ENCODE measurements around the gene CCDC188. TPM values are rescaled to one million over a fixed set of nuclear protein-coding genes. Genes with fewer than 3 reads are reported as not detected.

Gene CCDC188
- total and polyA plus RNA-seq, 2 of the 4 experiments (the other 2 are of a cell fraction) = 0.10 TPM; not detected in 1

DNA sequence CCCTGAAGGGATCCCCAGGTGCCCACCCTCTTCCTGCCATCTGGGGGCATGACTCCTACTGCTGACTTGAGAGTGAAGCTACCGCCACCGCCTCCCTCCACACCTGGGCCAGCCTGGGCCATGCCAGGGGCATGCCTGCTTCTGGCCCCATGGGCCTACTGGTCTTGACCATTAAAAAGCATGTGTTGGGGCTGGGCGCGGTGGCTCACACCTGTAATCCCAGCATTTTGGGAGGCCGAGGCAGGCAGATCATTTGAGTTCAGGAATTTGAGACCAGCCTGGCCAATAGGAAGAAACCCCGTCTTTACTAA, 37.7 kb upstream of the CCDC188 start:
- ATAC-seq (ENCODE audit: low read depth) = no peak
- in situ Hi-C loops (cut with MboI; ENCODE audit: low sequenced_read_pairs) (no loop called here), dilution Hi-C loops (cut with HindIII; ENCODE audit: low sequenced_read_pairs, unreplicated experiment) (no loop called here), intact Hi-C loops (cut with micrococcal nuclease) (no loop called here)
- H3K18ac ChIP-seq (ENCODE audit: low read depth, low read length) = no peak overlapping the region
- no peaks in the 10 kb centered on the region for H3K9me3 ChIP-seq (ENCODE audit: control insufficient read depth, insufficient read depth, low read length)
- H4K8ac ChIP-seq (ENCODE audit: low read depth in 2 of 2, low read length in 2 of 2) = no peak overlapping the region
- ChIA-PET POLR2A (ENCODE audit: unreplicated experiment) (no interaction called here), CTCF (no interaction called here)
- BruUV-seq (replicated peaks) = no TSS peak
- no peak overlapping the region for H2BK5ac ChIP-seq (ENCODE audit: low read depth, low read length, poor library complexity, severe bottlenecking)
- no peak overlapping the region for H2BK15ac ChIP-seq (ENCODE audit: low read depth, low read length)
- no peaks in the 10 kb centered on the region for H3K79me1 ChIP-seq (ENCODE audit: low read depth in 1 of 2, low read length in 2 of 2)
- H4K5ac ChIP-seq (ENCODE audit: low read depth, low read length) = no peak overlapping the region
- WGBS, 2 experiments (ENCODE audit: extremely low coverage in 2 of 2, insufficient read length in 1 of 2) = 100% methylated on average over 2 of the region's 6 CpGs; no CpG with 5 or more reads in 1 of the 2 experiments
- no peak overlapping the region for H3K4me3 ChIP-seq (ENCODE audit: insufficient read depth, low read depth, low read length)
- no peak overlapping the region for H3K27ac ChIP-seq (ENCODE audit: insufficient read depth, low read length)
- H2BK120ac ChIP-seq (ENCODE audit: low read depth, low read length) = no peak overlapping the region
- no peak for DNase-seq
- no peaks in the 10 kb centered on the region for H4K20me1 ChIP-seq (ENCODE audit: insufficient read depth, low read length)
- H3K9ac ChIP-seq (ENCODE audit: low read depth, low read length) = no peak overlapping the region
- no peak overlapping the region for H3K56ac ChIP-seq (ENCODE audit: extremely low read depth, insufficient read depth, low read length)
- no peak overlapping the region for H2AFZ ChIP-seq (replicated peaks; ENCODE audit: low read length, poor library complexity)
- H3K4ac ChIP-seq (ENCODE audit: low read depth, low read length) = no peak overlapping the region
- no peak overlapping the region for H2AK5ac ChIP-seq (ENCODE audit: low read depth, low read length)
- no peak for TF ChIP-seq MAZ (IDR thresholded peaks at IDR 0.05; ENCODE audit: borderline replicate concordance, low read depth, low read length)
- no peak for TF ChIP-seq MXI1 (IDR thresholded peaks at IDR 0.05; ENCODE audit: borderline replicate concordance, low read depth, low read length)
- TF ChIP-seq NFE2L2 (IDR thresholded peaks at IDR 0.05; ENCODE audit: low read depth, low read length) = no peak
- no peak for TF ChIP-seq CHD1 (IDR thresholded peaks at IDR 0.05; ENCODE audit: low read depth, low read length)
- no peak for TF ChIP-seq RFX5 (IDR thresholded peaks at IDR 0.05; ENCODE audit: low read depth, low read length)
- TF ChIP-seq FOS (IDR thresholded peaks at IDR 0.05; ENCODE audit: low read depth, low read length) = no peak
- no peak for TF ChIP-seq CEBPB (IDR thresholded peaks at IDR 0.05; ENCODE audit: low read depth, low read length)
- TF ChIP-seq, protein P1, sequence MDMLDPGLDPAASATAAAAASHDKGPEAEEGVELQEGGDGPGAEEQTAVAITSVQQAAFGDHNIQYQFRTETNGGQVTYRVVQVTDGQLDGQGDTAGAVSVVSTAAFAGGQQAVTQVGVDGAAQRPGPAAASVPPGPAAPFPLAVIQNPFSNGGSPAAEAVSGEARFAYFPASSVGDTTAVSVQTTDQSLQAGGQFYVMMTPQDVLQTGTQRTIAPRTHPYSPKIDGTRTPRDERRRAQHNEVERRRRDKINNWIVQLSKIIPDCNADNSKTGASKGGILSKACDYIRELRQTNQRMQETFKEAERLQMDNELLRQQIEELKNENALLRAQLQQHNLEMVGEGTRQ (IDR thresholded peaks at IDR 0.05; ENCODE audit: low read depth, low read length) = no peak
- TF ChIP-seq, protein P2, sequence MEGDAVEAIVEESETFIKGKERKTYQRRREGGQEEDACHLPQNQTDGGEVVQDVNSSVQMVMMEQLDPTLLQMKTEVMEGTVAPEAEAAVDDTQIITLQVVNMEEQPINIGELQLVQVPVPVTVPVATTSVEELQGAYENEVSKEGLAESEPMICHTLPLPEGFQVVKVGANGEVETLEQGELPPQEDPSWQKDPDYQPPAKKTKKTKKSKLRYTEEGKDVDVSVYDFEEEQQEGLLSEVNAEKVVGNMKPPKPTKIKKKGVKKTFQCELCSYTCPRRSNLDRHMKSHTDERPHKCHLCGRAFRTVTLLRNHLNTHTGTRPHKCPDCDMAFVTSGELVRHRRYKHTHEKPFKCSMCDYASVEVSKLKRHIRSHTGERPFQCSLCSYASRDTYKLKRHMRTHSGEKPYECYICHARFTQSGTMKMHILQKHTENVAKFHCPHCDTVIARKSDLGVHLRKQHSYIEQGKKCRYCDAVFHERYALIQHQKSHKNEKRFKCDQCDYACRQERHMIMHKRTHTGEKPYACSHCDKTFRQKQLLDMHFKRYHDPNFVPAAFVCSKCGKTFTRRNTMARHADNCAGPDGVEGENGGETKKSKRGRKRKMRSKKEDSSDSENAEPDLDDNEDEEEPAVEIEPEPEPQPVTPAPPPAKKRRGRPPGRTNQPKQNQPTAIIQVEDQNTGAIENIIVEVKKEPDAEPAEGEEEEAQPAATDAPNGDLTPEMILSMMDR (conservative IDR thresholded peaks at IDR 0.05; ENCODE audit: low read depth, low read length) = no peak
- TF ChIP-seq, protein P3, sequence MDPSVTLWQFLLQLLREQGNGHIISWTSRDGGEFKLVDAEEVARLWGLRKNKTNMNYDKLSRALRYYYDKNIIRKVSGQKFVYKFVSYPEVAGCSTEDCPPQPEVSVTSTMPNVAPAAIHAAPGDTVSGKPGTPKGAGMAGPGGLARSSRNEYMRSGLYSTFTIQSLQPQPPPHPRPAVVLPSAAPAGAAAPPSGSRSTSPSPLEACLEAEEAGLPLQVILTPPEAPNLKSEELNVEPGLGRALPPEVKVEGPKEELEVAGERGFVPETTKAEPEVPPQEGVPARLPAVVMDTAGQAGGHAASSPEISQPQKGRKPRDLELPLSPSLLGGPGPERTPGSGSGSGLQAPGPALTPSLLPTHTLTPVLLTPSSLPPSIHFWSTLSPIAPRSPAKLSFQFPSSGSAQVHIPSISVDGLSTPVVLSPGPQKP (IDR thresholded peaks at IDR 0.05; ENCODE audit: borderline replicate concordance, low read depth, low read length) = no peak
- no peak for TF ChIP-seq RCOR1 (IDR thresholded peaks at IDR 0.05; ENCODE audit: insufficient replicate concordance, low read length)
- no peak for TF ChIP-seq BHLHE40 (IDR thresholded peaks at IDR 0.05; ENCODE audit: low read depth, low read length)
- no peak for TF ChIP-seq SMC3 (IDR thresholded peaks at IDR 0.05; ENCODE audit: low read depth, low read length)
- TF ChIP-seq RAD21 (IDR thresholded peaks at IDR 0.05; ENCODE audit: low read length) = no peak
- no peak overlapping the region for H2AK9ac ChIP-seq (replicated peaks; ENCODE audit: low read depth, low read length, poor library complexity)
- no peak overlapping the region for H3K23ac ChIP-seq (ENCODE audit: low read depth, low read length)
- no peak overlapping the region for H2BK20ac ChIP-seq (ENCODE audit: low read depth, low read length)
- H3K27me3 ChIP-seq (ENCODE audit: control insufficient read depth, insufficient read depth, low read length) = peaks cover 32% of the 10 kb centered on the region
- H3K4me2 ChIP-seq (ENCODE audit: low read depth, low read length) = no peak overlapping the region
- H3K36me3 ChIP-seq (ENCODE audit: control insufficient read depth, insufficient read depth, low read length) = no peaks in the 10 kb centered on the region
- no peak overlapping the region for H4K91ac ChIP-seq (ENCODE audit: insufficient read depth, low read depth, low read length)
- H3K4me1 ChIP-seq (ENCODE audit: control insufficient read depth, insufficient read depth, low read length) = no peaks in the 10 kb centered on the region
- no peaks in the 10 kb centered on the region for H3K9me1 ChIP-seq (ENCODE audit: insufficient read depth, low read length)
- H3K14ac ChIP-seq (replicated peaks; ENCODE audit: low read depth, low read length) = no peak overlapping the region
